ENCODE measurements around the gene GALNT13.

The GALNT13 gene

GRCh38 chr2:154280543-154280942, 408.8 kb downstream of the GALNT13 start:
- H3K4me3 ChIP-seq (ENCODE audit: low read depth, low read length): no peak overlapping the region
- ChIA-PET CTCF (no interaction called here), POLR2A (no interaction called here)
- TF ChIP-seq CTCF (IDR thresholded peaks at IDR 0.05; ENCODE audit: insufficient read depth, low read length, missing control alignments): no peak
- DNase-seq (ENCODE audit: low read depth, low spot score): no peak

- no peak overlapping the region for H3K4me3 ChIP-seq (ENCODE audit: low read depth, low read length)
- DNase-seq (ENCODE audit: low read depth, low spot score): no peak
- TF ChIP-seq CTCF (IDR thresholded peaks at IDR 0.05; ENCODE audit: insufficient read depth, low read length, missing control alignments): no peak
- CTCF ChIA-PET: no interaction called here
- POLR2A ChIA-PET: no interaction called here
These were observed 418.1 kb downstream of the GALNT13 start for GRCh38 chr2:154289870-154290269.

- ChIA-PET POLR2A (no interaction called here), CTCF (no interaction called here)
- no peak for DNase-seq (ENCODE audit: low read depth, low spot score)
- H3K4me3 ChIP-seq (ENCODE audit: low read depth, low read length): no peak overlapping the region
- no peak for TF ChIP-seq CTCF (IDR thresholded peaks at IDR 0.05; ENCODE audit: insufficient read depth, low read length, missing control alignments)
These were observed 419.8 kb downstream of the GALNT13 start for GRCh38 chr2:154291511-154291910.

- no peak for DNase-seq (ENCODE audit: low read depth, low spot score)
- CTCF ChIA-PET: no interaction called here
- POLR2A ChIA-PET: no interaction called here
- TF ChIP-seq CTCF (IDR thresholded peaks at IDR 0.05; ENCODE audit: insufficient read depth, low read length, missing control alignments): no peak
- no peak overlapping the region for H3K4me3 ChIP-seq (ENCODE audit: low read depth, low read length)
These were observed 420.2 kb downstream of the GALNT13 start for GRCh38 chr2:154291927-154292326.

GRCh38 chr2:154293864-154294263, 422.1 kb downstream of the GALNT13 start:
- POLR2A ChIA-PET: no interaction called here
- no peak for DNase-seq (ENCODE audit: low read depth, low spot score)
- no peak for TF ChIP-seq CTCF (IDR thresholded peaks at IDR 0.05; ENCODE audit: insufficient read depth, low read length, missing control alignments)
- CTCF ChIA-PET: no interaction called here
- no peak overlapping the region for H3K4me3 ChIP-seq (ENCODE audit: low read depth, low read length)

- H3K4me3 ChIP-seq (ENCODE audit: low read depth, low read length): no peak overlapping the region
- ChIA-PET CTCF (no interaction called here), POLR2A (no interaction called here)
- TF ChIP-seq CTCF (IDR thresholded peaks at IDR 0.05; ENCODE audit: insufficient read depth, low read length, missing control alignments): no peak
- DNase-seq (ENCODE audit: low read depth, low spot score): no peak
These were observed 434.7 kb downstream of the GALNT13 start for GRCh38 chr2:154306266-154306970.
